HepG2 (cell line): Measurements from ENCODE around the gene SLX9. TPM values are rescaled to one million over a fixed set of nuclear protein-coding genes. Genes with fewer than 3 reads are reported as not detected.

ENCODE experiments used
- ATAC-seq: fragments of 200-7000 bp; cut with Tn5 transposase; 3 replicates; pipeline ENCODE4 v1.9.1; 2020; ENCODE audit warnings: mild to moderate bottlenecking, moderate library complexity
- BruUV-seq: library from RNA; stranded (reverse); fragments of 400-500 nt; replicated peaks from 2 replicates; lab custom pipeline; 2021; lab: Mats Ljungman, UMichigan
- CTCF ChIA-PET: fragments of 300-600 bp; formaldehyde crosslinking; extraction: SDS; loops from one replicate; lab custom pipeline; 2021; ENCODE audit warnings: low total read pairs, inconsistent platforms, low intra/inter-chr PET ratio; lab: Yijun Ruan, JAX
- POLR2A ChIA-PET: fragments of 350-600 bp; sonication (Branson Sonifier 250); formaldehyde crosslinking; loops from one replicate; lab custom pipeline; 2020; ENCODE audit warnings: antibody characterized with exemption, inconsistent platforms; lab: Yijun Ruan, JAX
- DNase-seq: peaks from one replicate; pipeline ENCODE4 v3.0.0-alpha.2; 2015; ENCODE audit warnings: low spot score
- FAIRE-seq: peaks from 3 replicates; lab custom pipeline; 2011; peaks lifted over from hg19 to GRCh38; lab: Jason Lieb, UNC
- H2AFZ ChIP-seq: one replicate; pipeline ENCODE4 v1.6.1; 2011; ENCODE audit warnings: low read length, inconsistent platforms
- H3K27ac ChIP-seq: fragments of 300-600 bp; 3 replicates; pipeline ENCODE4 v1.8.0; 2011; ENCODE audit warnings: mixed run types, mild to moderate bottlenecking, mixed read lengths, low read length, inconsistent platforms; ENCODE audit not compliant: insufficient read depth; ENCODE audit errors: extremely low read length
- H3K27me3 ChIP-seq, 2 experiments: fragments of 200-600 bp in 1 of 2; 2 replicates in 1 of 2; 3 replicates in 1 of 2; pipeline versions ENCODE4 v1.6.0 to v1.8.0; 2011; ENCODE audit warnings: low read length in 2 of 2, mild to moderate bottlenecking in 2 of 2, moderate library complexity in 2 of 2, inconsistent platforms in 1 of 2; ENCODE audit not compliant: insufficient read depth in 2 of 2, control insufficient read depth in 1 of 2
- H3K36me3 ChIP-seq, 2 experiments: fragments of 200-600 bp in 1 of 2; replicated peaks in 1 of 2; 2 replicates in 1 of 2; 3 replicates in 1 of 2; pipeline versions ENCODE4 v1.5.1 to v1.8.0; 2011; ENCODE audit warnings: low read length in 2 of 2, inconsistent platforms in 1 of 2; ENCODE audit not compliant: insufficient read depth in 2 of 2, control insufficient read depth in 1 of 2
- H3K4me1 ChIP-seq: 2 replicates; pipeline ENCODE4 v1.5.1; 2012; ENCODE audit warnings: low read length, inconsistent platforms; ENCODE audit not compliant: insufficient read depth
- H3K4me2 ChIP-seq: 2 replicates; pipeline ENCODE4 v1.6.0; 2011; ENCODE audit warnings: low read depth, low read length, inconsistent platforms
- H3K4me3 ChIP-seq, 3 experiments: fragments of 200-600 bp in 1 of 3; sonication (generic), shearing (Covaris generic) in 1 of 3; replicated peaks in 1 of 3; 2 replicates each; pipeline ENCODE4 v1.5.1; 2011 to 2016; ENCODE audit warnings: low read length in 3 of 3, inconsistent platforms in 2 of 3, low read depth in 2 of 3, mild to moderate bottlenecking in 2 of 3, control low read depth in 1 of 3, mixed read lengths in 1 of 3; ENCODE audit not compliant: insufficient read depth in 1 of 3
- H3K79me2 ChIP-seq: one replicate; pipeline ENCODE4 v1.6.1; 2011; ENCODE audit warnings: low read length, inconsistent platforms; ENCODE audit not compliant: insufficient read depth
- H3K9ac ChIP-seq: 2 replicates; pipeline ENCODE4 v1.6.0; 2011; ENCODE audit warnings: mild to moderate bottlenecking, low read depth, low read length, inconsistent platforms; ENCODE audit not compliant: insufficient read depth
- H3K9me3 ChIP-seq: 2 replicates; pipeline ENCODE4 v1.5.1; 2012; ENCODE audit warnings: mild to moderate bottlenecking, low read length
- H4K20me1 ChIP-seq: 2 replicates; pipeline ENCODE4 v1.6.0; 2011; ENCODE audit warnings: inconsistent platforms, mild to moderate bottlenecking, low read length, moderate library complexity; ENCODE audit not compliant: insufficient read depth
- ATF7 ChIP-seq, 2 experiments: fragments of 450-650 bp in 1 of 2; sonication (generic) in 1 of 2; formaldehyde crosslinking in 1 of 2; IDR thresholded peaks; 2 replicates each; pipeline versions ENCODE4 v1.4.0 to v1.6.1; 2016 to 2020; ENCODE audit warnings: antibody characterized with exemption in 1 of 2, mild to moderate bottlenecking in 1 of 2, missing genetic modification reagents in 1 of 2
- BHLHE40 ChIP-seq: IDR thresholded peaks from 2 replicates; pipeline ENCODE4 v1.6.1; 2011; ENCODE audit warnings: low read length, improper control_type of control experiment
- CHD2 ChIP-seq: IDR thresholded peaks from 2 replicates; pipeline ENCODE4 v1.6.1; 2011; ENCODE audit warnings: low read depth, low read length, improper control_type of control experiment
- MAFK ChIP-seq, 2 experiments: IDR thresholded peaks in 1 of 2; conservative IDR thresholded peaks in 1 of 2; 2 replicates each; pipeline ENCODE4 v1.6.1; 2011; ENCODE audit warnings: improper control_type of control experiment in 2 of 2, low read length in 2 of 2
- MNT ChIP-seq: fragments of 450-650 bp; IDR thresholded peaks from 2 replicates; pipeline ENCODE4 v1.6.1; 2016
- NFRKB ChIP-seq: fragments of 450-650 bp; IDR thresholded peaks from 2 replicates; pipeline ENCODE4 v1.6.1; 2017
- NR2F2 ChIP-seq: IDR thresholded peaks from 2 replicates; pipeline ENCODE4 v1.6.1; 2012; ENCODE audit warnings: low read depth, inconsistent platforms, borderline replicate concordance
- PATZ1 ChIP-seq: sonication (generic); formaldehyde crosslinking; IDR thresholded peaks from 2 replicates; pipeline ENCODE4 v1.4.0; 2020; ENCODE audit warnings: missing genetic modification reagents
- PHB2 ChIP-seq: fragments of 450-650 bp; IDR thresholded peaks from 2 replicates; pipeline ENCODE4 v1.6.1; 2018; ENCODE audit not compliant: partially characterized antibody
- PRDM4 ChIP-seq: sonication (generic); formaldehyde crosslinking; IDR thresholded peaks from 2 replicates; pipeline ENCODE4 v1.9.0; 2021; ENCODE audit warnings: missing genetic modification reagents, borderline replicate concordance
- PTBP1 ChIP-seq: fragments of 200-400 bp; formaldehyde crosslinking; IDR thresholded peaks from 2 replicates; pipeline ENCODE4 v1.6.1; 2018; ENCODE audit warnings: low read length, low read depth; ENCODE audit not compliant: poor library complexity, severe bottlenecking
- SMARCC2 ChIP-seq: fragments of 450-650 bp; IDR thresholded peaks from 2 replicates; pipeline ENCODE4 v1.6.1; 2017; ENCODE audit warnings: antibody characterized with exemption, mild to moderate bottlenecking
- THAP11 ChIP-seq: IDR thresholded peaks from 2 replicates; pipeline ENCODE4 v1.6.1; 2016; ENCODE audit warnings: missing biosample characterization, missing genetic modification reagents
- THAP7 ChIP-seq: sonication (generic); formaldehyde crosslinking; IDR thresholded peaks from 2 replicates; pipeline ENCODE4 v1.8.1; 2023; ENCODE audit warnings: mild to moderate bottlenecking, missing genetic modification reagents
- THAP8 ChIP-seq: sonication (generic); formaldehyde crosslinking; IDR thresholded peaks from 2 replicates; pipeline ENCODE4 v1.5.1; 2020; ENCODE audit warnings: missing genetic modification reagents, mild to moderate bottlenecking, borderline replicate concordance
- ZBTB38 ChIP-seq: sonication (generic); formaldehyde crosslinking; IDR thresholded peaks from 2 replicates; pipeline ENCODE4 v1.5.1; 2020; ENCODE audit warnings: mild to moderate bottlenecking, missing genetic modification reagents
- ZNF629 ChIP-seq: sonication (generic); formaldehyde crosslinking; conservative IDR thresholded peaks from 2 replicates; pipeline ENCODE4 v1.5.0; 2020; ENCODE audit warnings: missing genetic modification reagents
- WGBS: methylation state at CpG from one replicate; pipeline ENCODE4 v1.1.6; 2017; ENCODE audit warnings: low lambda C conversion rate; 5-methylcytosine and 5-hydroxymethylcytosine counted together
- in situ Hi-C: cut with HindIII; loops from 2 replicates; pipeline ENCODE4 v1.10.0; 2017; ENCODE audit warnings: low pct_unique_long_range_greater_than_20kb; ENCODE audit not compliant: extremely low pct_ligation_motif_present
- intact Hi-C: fragments of 100-400 bp; cut with micrococcal nuclease; formaldehyde crosslinking; loops from one replicate; pipeline ENCODE4 v1.10.0; 2022; ENCODE audit not compliant: unreplicated experiment
- polyA plus RNA-seq, 8 experiments: library from polyadenylated mRNA; depleted of rRNA in 3 of 8; stranded (reverse) in 7 of 8; unstranded in 1 of 8; fragments of >200 nt; fragmentation: Illumina TruSeq in 4 of 8; extraction: Trizol in 4 of 8; gene quantifications; 2 replicates each; pipeline versions ENCODE4 v1.2.1 to v1.2.3, GENCODE V29; 2011 to 2016; ENCODE audit warnings: low read depth in 4 of 8, missing spikeins in 1 of 8, mixed read lengths in 1 of 8; ENCODE audit not compliant: insufficient read depth in 1 of 8
- total RNA-seq, 5 experiments: library from RNA; depleted of rRNA; stranded (reverse); fragments of >200 nt; fragmentation: Illumina TruSeq; extraction: Trizol; gene quantifications; 2 replicates each; pipeline ENCODE4 v1.2.3, GENCODE V29; 2016; ENCODE audit warnings: low read depth in 1 of 5

SLX9 gene
- total and polyA plus RNA-seq, 2 of the 13 experiments (the other 11 are each of a cell fraction or from before 2014, with no cell fraction given), result 21.0 to 47.1 TPM

GRCh38 chr21:44919913-44920693, 19.7 kb upstream of the SLX9 start:
- no peak overlapping the region for H3K9ac ChIP-seq
- intact Hi-C loops, result loop anchor here (10.0 kb wide), 1 partner anchor 75 kb away; no protein-coding TSS in a partner anchor
- TF ChIP-seq PHB2, result no peak
- no peak for TF ChIP-seq NR2F2
- no peak for TF ChIP-seq CHD2
- no peak for TF ChIP-seq BHLHE40
- peak; percentile 94 for TF ChIP-seq MNT
- TF ChIP-seq THAP11 (CRISPR knock-in tag), result no peak
- no peak for TF ChIP-seq THAP7
- TF ChIP-seq ATF7 (IDR thresholded peaks at IDR 0.05), result no peak
- no peak for TF ChIP-seq ATF7 (CRISPR knock-in tag; IDR thresholded peaks at IDR 0.05)
- no peak for TF ChIP-seq PTBP1
- TF ChIP-seq MAFK (conservative IDR thresholded peaks at IDR 0.05 in 1 of 2, IDR thresholded peaks at IDR 0.05 in 1 of 2; ENCODE audit: low read length in 2 of 2), result no peak
- TF ChIP-seq SMARCC2, result no peak
- no peak for TF ChIP-seq PATZ1
- TF ChIP-seq ZNF629 (CRISPR knock-in tag), result no peak
- TF ChIP-seq PRDM4 (CRISPR knock-in tag), result no peak
- peak; percentile 37; the same call in 1 of the 2 replicates for TF ChIP-seq ZBTB38
- no peak for TF ChIP-seq THAP8
- no peak for TF ChIP-seq NFRKB

More at GRCh38 chr21:44919913-44920693, 19.7 kb upstream of the SLX9 start:
- ATAC-seq (peak; percentile 35; the same call in 2 of the 3 replicates), FAIRE-seq (no peak), DNase-seq (no peak)
- H3K9me3 ChIP-seq, result no peaks in the 10 kb centered on the region
- CTCF ChIA-PET, result no interaction called here
- H3K27ac ChIP-seq, result no peak overlapping the region
- no peak overlapping the region for H2AFZ ChIP-seq
- peaks cover 3 to 5% of the 10 kb centered on the region in 2 experiments; a peak in 3 of 5 replicates for H3K27me3 ChIP-seq
- H3K36me3 ChIP-seq, result no peaks in the 10 kb centered on the region
- no TSS peak for BruUV-seq
- H3K79me2 ChIP-seq, result no peaks in the 10 kb centered on the region
- POLR2A ChIA-PET, result no interaction called here
- H4K20me1 ChIP-seq, result no peaks in the 10 kb centered on the region
- H3K4me2 ChIP-seq, result no peak overlapping the region
- 0 out of 6 replicates have a peak overlapping the region, but pooled peaks of 1 of the 3 experiments have one; percentile 5 for H3K4me3 ChIP-seq
- H3K4me1 ChIP-seq, result peaks cover 56% of the 10 kb centered on the region
- in situ Hi-C loops, result no loop called here
- WGBS, result 46% methylated on average over 11 of the region's 28 CpGs
